Fibroblast of gingiva (primary cell): ENCODE data around the gene DNAAF2.
"Not testable (repeated sequence)": the region's sequence is repeated elsewhere in the genome, so short reads cannot be mapped to it uniquely, and the experiment has no call there.

Experiments used
- DNase-seq: peaks from one replicate; pipeline ENCODE4 v3.0.0-alpha.2; 2011; ENCODE audit warnings: low read depth

The DNAAF2 gene

GRCh38 chr14:49621114-49621881 lies 13.7 kb downstream of the DNAAF2 start:
- DNase-seq = peak; percentile 70

DNA sequence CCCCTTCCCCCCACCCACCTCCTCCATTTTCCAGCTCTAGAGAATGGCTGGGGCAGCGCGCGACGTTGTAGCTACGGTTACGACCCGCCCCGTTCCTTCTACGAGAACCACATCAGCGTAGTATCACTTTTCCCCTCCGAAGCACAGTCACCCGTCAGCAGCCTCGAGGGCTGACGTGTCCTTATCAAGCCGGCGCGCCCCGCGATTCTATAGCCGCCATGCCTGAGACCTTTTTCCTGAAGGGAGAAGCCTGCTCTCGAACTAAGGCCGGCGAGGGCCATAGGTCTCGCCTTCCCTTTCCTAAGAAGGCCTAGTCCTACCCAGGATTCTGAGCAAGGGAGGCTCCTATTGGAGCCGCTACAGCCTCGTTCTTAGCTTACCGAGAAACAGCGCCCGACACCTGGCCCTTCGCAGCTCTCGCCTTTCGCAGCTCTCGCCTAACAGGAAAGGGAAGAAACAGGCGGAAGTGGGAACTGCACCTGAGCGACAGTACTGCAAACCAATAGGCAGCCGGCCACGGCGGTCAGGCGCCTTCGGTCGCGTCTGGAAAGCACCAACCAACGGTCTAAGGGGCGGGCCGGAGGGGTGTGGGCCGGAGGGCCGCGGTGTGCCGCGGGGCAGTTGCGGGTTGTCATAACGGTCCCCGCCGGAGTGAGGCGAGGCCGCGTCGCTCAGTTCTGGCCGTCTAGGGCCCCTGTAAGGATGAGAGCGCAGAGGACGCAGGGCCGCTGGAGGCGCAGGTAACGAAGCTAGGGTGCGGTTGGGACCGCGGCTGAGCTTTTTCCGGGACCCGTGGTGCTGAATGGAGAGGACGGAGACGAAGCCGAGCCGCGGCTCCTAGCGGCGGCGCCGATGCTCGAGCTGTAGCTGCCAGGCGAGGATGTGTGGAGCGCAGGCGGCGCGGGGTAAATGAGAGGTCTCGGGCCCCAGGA lies 14.6 kb downstream of the DNAAF2 start, which contains the start of the genes MGAT2 and RPL36AL:
Gene MGAT2 (plus strand): TSS at position 618 of the 932 bp plus-strand sequence. CDS start 470 bp downstream, outside the sequence.
Gene RPL36AL (minus strand): TSS at position 445 of the 932 bp plus-strand sequence. CDS start 1,522 bp downstream, outside the sequence.
- peak; percentile 99 for DNase-seq

- no peak for DNase-seq
Observed at GRCh38 chr14:49619730-49620129, 15.3 kb downstream of the DNAAF2 start.

DNA sequence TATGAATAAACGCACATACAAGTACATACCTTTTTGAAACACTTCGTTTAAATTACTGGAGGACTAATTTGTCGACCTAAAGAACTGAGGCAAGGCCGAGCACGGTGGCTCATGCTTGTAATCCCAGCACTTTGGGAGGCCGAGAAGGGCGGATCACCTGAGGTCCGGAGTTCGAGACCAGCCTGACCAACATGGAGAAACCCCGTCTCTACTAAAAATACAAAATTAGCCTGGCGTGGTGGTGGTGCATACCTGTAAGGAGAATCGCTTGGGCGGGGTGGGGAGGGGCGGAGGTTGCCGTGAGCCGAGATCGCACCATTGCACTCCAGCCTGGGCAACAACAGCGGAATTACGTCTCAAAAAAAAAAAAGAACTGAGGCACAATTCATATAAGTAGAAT lies 15.8 kb downstream of the DNAAF2 start:
- not testable (repeated sequence) for DNase-seq

- DNase-seq = no peak
Observed at GRCh38 chr14:49617852-49618519, 17.1 kb downstream of the DNAAF2 start.

- peak; percentile 33 for DNase-seq
Observed at GRCh38 chr14:49615776-49616175, 19.3 kb downstream of the DNAAF2 start.

GRCh38 chr14:49614196-49614595 lies 20.8 kb downstream of the DNAAF2 start:
- DNase-seq = no peak

GRCh38 chr14:49612671-49613070 lies 22.4 kb downstream of the DNAAF2 start:
- DNase-seq = no peak

DNA sequence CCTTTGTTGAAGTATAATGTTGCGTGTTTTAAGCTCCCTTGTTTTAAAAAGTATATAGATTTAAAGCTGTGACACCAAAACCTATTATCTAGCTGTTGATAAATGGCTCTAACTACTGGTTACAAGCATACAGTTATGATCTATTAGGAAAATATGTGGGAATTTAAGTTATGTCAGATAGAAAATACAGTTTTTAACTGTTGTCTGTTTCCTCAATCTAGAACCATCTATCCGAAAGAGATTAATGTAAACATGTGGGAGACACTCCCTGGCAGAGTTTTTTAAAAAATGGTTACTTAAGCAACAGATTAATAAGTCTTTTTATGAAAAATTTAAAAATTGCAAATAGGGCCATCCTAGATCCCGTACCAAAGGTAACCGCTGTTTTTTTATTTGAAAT lies 22.8 kb downstream of the DNAAF2 start:
- no peak for DNase-seq

- no peak for DNase-seq
Observed at GRCh38 chr14:49607583-49607982, 27.5 kb downstream of the DNAAF2 start.

DNA sequence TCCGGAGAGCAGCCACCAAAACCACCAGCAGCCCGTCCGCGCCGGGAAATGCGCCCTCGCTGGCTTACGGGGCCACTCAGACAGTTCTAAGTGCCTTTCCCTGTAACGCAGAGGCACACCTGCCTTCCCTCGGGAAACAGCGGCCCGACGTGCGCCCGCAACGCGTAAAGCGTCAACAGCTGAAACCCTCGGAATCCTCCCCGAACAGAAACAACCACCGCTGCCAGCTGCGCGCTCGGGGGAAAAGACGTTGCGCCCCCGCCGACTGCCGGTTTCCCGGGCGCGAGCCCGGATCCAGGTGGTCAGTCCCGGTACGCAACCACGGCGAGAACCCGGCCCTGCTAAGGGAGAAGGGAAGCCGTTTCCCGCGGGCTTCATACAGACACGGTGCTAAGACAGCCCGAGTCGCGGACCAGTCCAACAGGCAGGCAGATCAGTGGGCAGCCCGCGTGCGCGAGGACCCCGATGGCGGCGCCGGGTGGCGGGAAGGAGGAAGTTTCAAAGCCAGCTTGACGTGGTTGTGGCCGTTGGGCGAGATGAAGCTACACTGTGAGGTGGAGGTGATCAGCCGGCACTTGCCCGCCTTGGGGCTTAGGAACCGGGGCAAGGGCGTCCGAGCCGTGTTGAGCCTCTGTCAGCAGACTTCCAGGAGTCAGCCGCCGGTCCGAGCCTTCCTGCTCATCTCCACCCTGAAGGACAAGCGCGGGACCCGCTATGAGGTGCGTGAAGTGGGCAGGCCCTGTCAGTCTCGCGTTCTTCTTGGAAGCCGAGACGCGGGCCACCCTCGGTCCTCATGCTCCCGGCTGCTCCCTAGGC lies 36.4 kb downstream of the DNAAF2 start, which contains the start of gene LRR1:
Gene LRR1 (plus strand): TSS at position 456 of the 816 bp plus-strand sequence. CDS start 81 bp downstream, at position 537.
- peak; percentile 78 for DNase-seq

DNA sequence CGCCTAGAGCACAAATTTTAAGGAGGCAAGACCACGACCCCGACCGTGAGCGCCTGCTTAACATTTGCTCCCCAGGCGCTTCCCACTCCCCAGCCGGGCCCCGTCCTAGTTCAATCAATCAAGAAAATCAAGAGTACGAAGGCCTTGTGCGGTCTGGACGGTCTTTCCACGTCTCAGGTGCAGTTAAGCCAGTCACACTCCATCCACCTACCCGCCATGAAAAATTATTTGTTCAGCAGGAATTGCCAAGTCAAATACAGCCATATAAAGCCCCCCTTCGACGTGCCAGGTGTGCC lies 36.9 kb downstream of the DNAAF2 start:
- DNase-seq = no peak

DNA sequence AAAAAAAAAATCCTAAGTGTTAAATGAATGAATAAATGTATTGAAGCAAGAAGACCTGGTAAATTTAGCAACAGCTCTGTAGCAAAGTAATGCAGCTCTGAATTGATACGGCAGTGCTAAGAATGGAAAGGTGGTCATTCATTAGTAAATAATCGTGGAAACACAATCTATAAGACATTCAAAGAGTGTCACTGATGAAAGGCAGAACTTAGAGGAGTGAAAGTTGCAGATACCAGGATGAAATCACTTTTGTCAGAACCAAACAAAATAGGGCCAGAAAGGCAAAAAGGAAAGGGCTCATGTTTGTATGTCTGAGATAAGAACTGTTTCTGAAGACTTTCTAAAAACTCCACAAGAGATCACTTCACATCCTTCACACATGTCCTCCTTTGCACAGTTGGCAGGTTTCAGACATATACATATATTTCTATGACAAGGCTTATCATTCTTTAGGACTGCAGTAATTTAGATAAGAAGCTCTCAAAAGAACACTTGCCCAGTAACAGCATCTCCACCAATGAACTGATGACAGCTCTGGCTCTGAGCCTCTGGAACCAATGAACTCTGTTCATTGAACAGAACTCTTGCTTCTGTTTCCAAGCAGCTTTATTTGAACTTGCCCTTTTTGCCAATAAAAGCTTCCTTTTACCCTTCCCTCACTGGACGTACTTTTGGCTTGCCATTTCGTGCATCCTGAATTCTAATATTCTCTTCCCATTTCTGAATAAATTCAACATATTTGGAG lies 40.5 kb downstream of the DNAAF2 start:
- peak; percentile 48 for DNase-seq

- no peak for DNase-seq
Observed at GRCh38 chr14:49593016-49593415, 42.0 kb downstream of the DNAAF2 start.

GRCh38 chr14:49589387-49589786 lies 45.7 kb downstream of the DNAAF2 start:
- DNase-seq = no peak

DNA sequence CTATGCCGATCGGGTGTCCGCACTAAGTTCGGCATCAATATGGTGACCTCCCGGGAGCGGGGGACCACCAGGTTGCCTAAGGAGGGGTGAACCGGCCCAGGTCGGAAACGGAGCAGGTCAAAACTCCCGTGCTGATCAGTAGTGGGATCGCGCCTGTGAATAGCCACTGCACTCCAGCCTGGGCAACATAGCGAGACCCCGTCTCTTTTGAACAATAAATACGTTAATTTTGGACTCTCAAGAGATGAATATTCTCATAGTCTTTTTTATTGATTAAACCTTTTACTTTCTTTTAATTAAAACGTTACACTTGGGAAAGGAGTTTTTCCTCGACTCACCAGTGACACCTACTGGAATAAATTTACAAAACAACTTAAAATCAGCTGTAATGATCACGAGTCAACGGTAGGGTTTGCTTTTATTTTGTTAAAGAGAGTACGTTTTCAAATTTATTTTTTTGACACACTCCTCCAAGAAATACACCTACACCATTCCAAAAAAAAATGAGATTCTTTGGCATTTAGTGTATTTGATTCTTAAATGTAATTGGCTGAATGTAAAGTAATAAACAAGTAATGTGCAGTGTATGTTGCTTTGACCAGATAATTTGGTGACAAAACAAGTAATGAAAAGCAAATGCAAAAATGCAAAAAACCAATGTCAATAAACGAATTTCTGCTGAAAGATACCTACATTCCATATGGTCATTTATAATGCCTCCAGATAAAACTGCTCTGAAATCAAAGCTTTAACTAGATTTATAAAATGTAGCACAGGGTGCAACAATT lies 48.2 kb downstream of the DNAAF2 start:
- DNase-seq = peak; percentile 70

GRCh38 chr14:49585803-49586672 lies 49.0 kb downstream of the DNAAF2 start, which contains the start of gene RPS29:
Gene RPS29 (minus strand): TSS chr14:49586380. CDS start chr14:49586346, 34 bp downstream.
- peak; percentile 98 for DNase-seq

GRCh38 chr14:49584981-49585640 lies 49.9 kb downstream of the DNAAF2 start:
- not testable (repeated sequence) for DNase-seq
